Measurements from ENCODE around the gene COMMD4.
A peak's percentile ranks its signal among the peaks of the same experiment; 100 is the strongest.
"Not testable (repeated sequence)": the region's sequence is repeated elsewhere in the genome, so short reads cannot be mapped to it uniquely, and the experiment has no call there.

COMMD4 gene

GRCh38 chr15:75333654-75334419 lies 2.0 kb upstream of the COMMD4 start:
- not testable (repeated sequence) for DNase-seq

DNA sequence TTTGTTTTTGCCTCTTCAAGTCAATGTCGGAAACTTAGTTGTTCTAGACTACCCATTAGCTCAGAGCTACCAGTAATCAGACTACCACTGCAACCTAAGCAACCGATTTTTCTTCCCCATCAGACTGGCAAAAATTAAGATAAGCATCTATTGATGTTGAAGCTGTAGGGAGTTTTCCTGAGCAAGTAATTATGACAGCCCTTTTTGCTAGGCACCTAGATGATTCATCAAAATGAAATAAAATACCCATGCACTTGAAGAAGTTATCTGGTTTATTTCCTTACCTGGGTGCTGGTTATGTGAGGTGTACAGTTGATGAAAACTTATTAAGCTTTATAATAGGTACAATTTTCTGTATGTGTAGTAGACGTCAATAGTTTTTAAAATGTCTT lies 554 bp upstream of the COMMD4 start:
- no peak for DNase-seq

DNA sequence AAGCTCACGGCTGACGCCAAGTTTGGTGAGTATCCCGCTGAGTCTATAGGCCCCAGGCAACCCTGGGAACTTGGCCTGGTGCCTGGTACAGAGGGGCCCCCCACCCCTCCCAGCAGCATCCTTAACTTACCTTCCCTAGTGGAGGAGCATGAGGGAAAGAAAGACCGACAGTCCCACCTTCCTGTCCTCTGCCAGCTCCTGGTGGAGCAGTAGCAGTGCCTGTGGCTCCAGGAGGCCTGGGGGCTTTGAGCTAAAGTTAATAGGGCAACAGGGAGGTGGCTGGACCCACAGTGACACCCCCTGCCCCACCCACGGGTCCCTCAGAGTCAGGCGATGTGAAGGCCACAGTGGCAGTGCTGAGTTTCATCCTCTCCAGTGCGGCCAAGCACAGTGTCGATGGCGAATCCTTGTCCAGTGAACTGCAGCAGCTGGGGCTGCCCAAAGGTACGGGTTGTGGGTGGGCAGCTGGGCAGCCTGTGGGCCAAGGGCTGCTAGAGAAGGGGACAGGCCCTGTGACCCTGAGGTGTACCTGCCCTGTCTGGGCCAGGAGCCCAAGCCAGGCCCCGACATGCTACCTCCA lies 2.9 kb downstream of the COMMD4 start:
- DNase-seq = no peak

- DNase-seq = no peak
Measured at GRCh38 chr15:75339531-75340240, 3.8 kb downstream of the COMMD4 start.

DNA sequence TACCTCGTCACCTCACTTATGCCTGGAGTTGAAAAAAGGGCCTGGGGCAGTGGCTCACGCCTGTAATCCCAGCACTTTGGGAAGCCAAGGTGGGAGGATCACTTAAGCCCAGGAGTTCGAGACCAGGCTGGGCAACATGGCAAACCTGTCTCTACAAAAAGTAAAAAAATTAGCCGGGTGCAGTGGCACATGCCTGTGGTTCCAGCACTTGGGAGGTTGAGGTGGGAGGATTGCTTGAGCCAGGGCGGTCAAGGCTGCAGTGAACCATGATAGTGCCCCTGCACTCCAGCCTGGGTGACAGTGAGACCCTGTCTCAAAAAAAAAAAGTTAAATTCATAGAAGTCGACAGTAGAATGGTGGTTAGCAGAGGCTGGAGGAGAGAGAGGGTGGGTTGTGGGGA lies 6.4 kb downstream of the COMMD4 start:
- DNase-seq = no peak

DNA sequence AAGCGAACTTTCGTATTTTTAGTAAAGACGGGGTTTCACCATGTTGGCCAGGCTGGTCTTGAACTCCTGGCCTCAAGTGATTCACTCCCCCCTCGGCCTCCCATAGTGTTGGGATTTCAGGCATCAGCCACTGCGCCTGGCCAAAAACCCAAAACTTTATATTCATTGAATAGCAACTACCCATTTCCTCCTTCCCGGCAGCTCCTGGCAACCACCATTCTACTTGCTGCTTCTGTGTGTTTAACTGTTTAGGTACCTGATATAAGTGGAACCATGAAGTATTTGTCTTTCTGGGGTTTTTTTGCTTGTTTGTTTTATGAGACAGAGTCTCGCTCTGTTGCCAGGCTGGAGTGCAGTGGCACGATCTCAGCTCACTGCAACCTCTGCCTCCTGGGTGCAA lies 8.1 kb downstream of the COMMD4 start:
- peak; percentile 38 for DNase-seq

DNA sequence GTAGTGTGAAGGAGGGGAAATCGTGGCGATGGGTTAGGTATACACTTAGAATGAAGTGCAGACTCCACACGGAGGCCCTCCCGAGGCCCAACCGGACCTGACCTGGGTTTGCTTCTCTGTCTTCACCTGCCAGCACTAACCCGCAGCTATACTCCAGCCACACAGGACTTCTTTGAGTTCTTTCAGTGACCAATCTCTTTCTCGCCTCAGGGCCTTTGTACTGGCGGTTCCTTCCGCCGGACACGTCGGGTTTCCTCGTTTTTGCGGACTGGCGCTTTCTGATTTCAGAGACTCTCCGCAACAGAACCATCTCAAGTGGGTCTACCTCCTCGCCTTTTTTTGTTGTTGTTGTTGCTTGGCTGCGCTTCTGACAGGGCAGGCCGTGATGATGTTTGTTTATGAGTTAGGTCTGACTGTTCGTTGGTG lies 10.9 kb downstream of the COMMD4 start, which contains the start of gene NEIL1:
NEIL1 (plus strand) TSS at position 244 of the 426 bp plus-strand sequence. CDS start 1,867 bp downstream, outside the sequence.
- no peak for DNase-seq

GRCh38 chr15:75347222-75348033 lies 11.6 kb downstream of the COMMD4 start:
- DNase-seq = peak; percentile 57

- no peak for DNase-seq
Measured at GRCh38 chr15:75348034-75348561, 12.2 kb downstream of the COMMD4 start.

DNA sequence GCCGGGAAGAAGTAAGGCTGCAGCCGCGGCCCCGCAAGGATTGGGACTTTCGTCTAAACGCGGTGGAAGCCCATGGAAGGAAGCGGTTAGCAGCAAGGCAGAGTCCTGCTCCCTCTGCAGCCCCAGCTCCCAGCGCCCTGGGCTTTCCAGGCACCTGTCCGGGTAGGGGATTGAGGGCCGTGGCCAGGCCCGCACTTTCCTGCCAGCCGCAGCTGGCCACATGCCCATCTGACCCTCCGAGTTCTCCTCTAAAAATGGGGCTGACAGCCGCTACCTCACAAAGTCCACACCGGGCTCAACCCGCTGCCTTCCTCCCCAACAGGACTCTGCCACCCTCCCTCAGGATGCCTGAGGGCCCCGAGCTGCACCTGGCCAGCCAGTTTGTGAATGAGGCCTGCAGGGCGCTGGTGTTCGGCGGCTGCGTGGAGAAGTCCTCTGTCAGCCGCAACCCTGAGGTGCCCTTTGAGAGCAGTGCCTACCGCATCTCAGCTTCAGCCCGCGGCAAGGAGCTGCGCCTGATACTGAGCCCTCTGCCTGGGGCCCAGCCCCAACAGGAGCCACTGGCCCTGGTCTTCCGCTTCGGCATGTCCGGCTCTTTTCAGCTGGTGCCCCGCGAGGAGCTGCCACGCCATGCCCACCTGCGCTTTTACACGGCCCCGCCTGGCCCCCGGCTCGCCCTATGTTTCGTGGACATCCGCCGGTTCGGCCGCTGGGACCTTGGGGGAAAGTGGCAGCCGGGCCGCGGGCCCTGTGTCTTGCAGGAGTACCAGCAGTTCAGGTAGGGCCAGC lies 12.9 kb downstream of the COMMD4 start:
- DNase-seq = no peak

- DNase-seq = not testable (repeated sequence)
Measured at GRCh38 chr15:75349351-75349669, 13.4 kb downstream of the COMMD4 start.

GRCh38 chr15:75349851-75350588 lies 14.2 kb downstream of the COMMD4 start:
- no peak for DNase-seq

DNA sequence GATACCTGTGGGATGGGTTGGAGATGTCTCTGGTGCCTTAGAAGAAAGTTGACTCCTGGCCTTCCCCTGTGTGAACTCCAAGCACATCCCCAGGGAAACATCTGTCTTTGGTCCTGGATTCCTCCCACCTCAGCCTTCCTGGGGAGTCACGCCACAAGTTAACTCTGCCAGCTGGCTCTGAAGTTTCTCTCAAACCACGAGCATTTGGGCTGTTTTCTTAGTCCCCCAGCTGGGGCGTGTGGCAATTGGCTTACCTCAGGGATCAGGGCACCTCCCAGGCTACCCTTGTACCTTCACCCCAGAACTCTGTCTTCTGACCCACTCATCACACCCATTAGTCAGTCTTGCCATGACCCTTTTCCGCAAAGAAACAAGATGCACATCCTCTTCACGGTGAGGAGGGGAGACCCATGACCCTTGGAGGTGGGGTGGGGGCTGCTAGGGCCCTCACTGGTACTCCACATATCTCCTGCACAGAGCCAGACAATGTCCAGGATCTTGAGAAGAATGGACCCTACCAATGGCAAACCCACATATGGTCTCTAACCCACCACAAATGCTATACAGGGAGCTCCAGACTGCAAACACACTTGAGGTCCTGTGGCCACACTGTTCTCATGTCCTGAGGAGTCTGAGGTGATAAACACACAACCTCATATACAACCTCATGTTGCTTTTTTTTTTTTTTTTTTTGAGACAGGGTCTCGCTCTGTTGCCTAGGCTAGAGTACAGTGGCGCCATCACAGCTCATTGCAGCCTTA lies 14.9 kb downstream of the COMMD4 start:
- DNase-seq = no peak

DNA sequence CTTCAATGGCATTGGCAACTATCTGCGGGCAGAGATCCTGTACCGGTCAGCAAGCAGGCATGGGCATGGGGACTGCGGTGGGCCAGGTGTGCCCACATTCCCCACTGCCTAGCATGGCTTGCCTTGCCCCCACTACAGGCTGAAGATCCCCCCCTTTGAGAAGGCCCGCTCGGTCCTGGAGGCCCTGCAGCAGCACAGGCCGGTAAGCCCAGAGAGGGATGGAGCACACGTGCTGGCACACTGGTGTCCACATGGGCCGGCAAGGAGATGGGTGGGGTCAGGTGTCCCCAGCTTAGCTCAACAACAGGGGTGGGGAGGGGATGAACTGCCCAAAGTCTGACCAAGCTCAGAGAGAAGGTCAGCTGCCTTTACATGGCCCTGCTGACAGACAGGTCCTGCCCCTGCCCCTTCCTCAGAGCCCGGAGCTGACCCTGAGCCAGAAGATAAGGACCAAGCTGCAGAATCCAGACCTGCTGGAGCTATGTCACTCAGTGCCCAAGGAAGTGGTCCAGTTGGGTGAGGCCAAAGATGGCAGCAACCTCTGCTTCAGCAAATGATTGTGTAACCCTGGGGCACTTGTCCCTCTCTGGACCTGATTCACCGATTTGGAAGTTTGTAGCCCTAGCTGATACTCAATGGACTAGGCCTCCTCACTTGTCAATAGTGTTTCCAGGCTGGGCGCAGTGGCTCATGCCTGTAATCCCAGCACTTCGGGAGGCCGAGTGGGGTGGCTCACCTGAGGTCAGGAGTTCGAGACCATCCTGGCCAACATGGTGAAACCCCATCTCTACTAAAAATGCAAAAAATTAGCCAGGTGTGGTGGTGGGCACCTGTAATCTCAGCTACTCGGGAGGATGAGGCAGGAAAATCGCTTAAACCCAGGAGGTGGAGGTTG lies 16.6 kb downstream of the COMMD4 start:
- no peak for DNase-seq

DNA sequence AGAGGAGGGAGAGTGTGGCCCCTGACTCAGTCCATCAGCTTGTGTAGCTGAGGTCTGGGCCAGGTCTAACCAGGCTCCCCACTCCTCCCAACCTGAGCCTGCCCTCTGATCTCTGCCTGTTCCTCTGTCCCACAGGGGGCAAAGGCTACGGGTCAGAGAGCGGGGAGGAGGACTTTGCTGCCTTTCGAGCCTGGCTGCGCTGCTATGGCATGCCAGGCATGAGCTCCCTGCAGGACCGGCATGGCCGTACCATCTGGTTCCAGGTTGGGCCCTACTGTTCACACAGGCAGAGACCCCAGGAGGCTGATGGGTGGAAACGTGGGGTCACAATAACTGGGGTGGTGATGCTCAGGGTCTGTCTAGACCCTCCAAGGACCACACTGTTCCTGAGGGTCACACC lies 17.7 kb downstream of the COMMD4 start:
- DNase-seq = no peak

- DNase-seq = no peak
Measured at GRCh38 chr15:75354454-75354853, 18.6 kb downstream of the COMMD4 start.

DNA sequence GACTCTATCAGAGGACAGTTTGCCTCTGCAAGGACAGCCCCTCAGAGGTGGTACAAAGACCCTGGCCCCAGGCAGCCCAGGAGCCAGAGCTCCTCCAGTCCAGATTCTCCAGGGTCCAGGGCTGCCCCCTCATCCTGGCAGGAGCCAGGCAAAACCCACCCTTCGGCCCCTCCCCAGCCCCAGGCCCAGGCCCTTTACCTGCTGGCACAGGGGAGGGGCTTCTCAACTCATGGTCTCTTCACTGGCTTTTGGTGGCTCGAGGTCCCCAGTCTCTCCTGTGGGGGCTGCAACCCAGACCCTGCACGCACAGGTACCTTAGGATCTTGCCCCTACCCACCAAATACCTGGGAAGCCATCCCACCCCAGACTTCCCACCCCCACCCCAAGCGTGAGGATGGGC lies 19.5 kb downstream of the COMMD4 start:
- no peak for DNase-seq

GRCh38 chr15:75356006-75356405 lies 20.1 kb downstream of the COMMD4 start:
- no peak for DNase-seq

DNA sequence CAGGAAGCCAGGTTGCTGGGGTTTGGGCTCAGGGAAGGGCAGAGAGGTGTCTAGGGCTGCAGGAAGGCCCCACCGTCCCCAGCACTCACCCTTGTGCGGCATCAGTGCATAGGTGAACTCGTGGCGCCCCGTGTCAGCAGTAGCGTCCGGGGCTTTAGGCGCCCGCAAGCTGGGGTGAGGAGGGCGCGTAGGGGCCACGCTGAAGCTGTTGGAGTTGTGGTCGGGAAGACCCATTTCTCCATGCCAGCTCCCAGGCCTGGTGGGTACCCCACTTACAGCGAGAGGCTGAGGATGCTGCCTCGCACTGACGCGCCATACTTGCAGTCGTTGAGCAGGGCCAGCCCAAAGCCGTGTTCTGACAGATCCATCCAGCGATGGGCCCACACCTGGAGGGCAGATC lies 20.7 kb downstream of the COMMD4 start:
- DNase-seq = no peak

Data from midbrain (tissue), 1 donor.